HepG2 (cell line): Measurements from ENCODE around the gene RLN3. TPM values are rescaled to one million over a fixed set of nuclear protein-coding genes. Genes with fewer than 3 reads are reported as not detected.
A peak's percentile ranks its signal among the peaks of the same experiment; 100 is the strongest.

ENCODE experiments used
- DMAP1 ChIP-seq: IDR thresholded peaks from 2 replicates; pipeline ENCODE4 v1.6.1; 2016
- HNF4A ChIP-seq: sonication (generic); formaldehyde crosslinking; IDR thresholded peaks from 2 replicates; pipeline ENCODE4 v1.4.0; 2020; ENCODE audit warnings: missing genetic modification reagents
- ISL2 ChIP-seq: sonication (generic); formaldehyde crosslinking; IDR thresholded peaks from 2 replicates; pipeline ENCODE4 v1.5.0; 2020; ENCODE audit warnings: missing genetic modification reagents
- MBNL3 ChIP-seq: fragments of 250-450 bp; sonication (Bioruptor Pico); conservative IDR thresholded peaks from 2 replicates; pipeline ENCODE4 v1.8.0; 2022; ENCODE audit warnings: mild to moderate bottlenecking, inconsistent platforms
- NR2F2 ChIP-seq: IDR thresholded peaks from 2 replicates; pipeline ENCODE4 v1.6.1; 2012; ENCODE audit warnings: low read depth, inconsistent platforms, borderline replicate concordance
- REPIN1 ChIP-seq: sonication (generic); formaldehyde crosslinking; IDR thresholded peaks from 2 replicates; pipeline ENCODE4 v1.8.0; 2022; ENCODE audit warnings: missing genetic modification reagents, low read depth, mild to moderate bottlenecking, borderline replicate concordance
- RFX5 ChIP-seq: IDR thresholded peaks from 2 replicates; pipeline ENCODE4 v1.6.1; 2011; ENCODE audit warnings: low read depth, low read length, improper control_type of control experiment
- ZNF44 ChIP-seq: sonication (generic); formaldehyde crosslinking; IDR thresholded peaks from 2 replicates; pipeline ENCODE4 v1.5.1; 2020; ENCODE audit warnings: mild to moderate bottlenecking, missing genetic modification reagents
- ZNF501 ChIP-seq: sonication (generic); formaldehyde crosslinking; IDR thresholded peaks from 2 replicates; pipeline ENCODE4 v1.5.1; 2020; ENCODE audit warnings: mild to moderate bottlenecking, moderate library complexity, missing genetic modification reagents
- ZNF780A ChIP-seq: sonication (generic); formaldehyde crosslinking; IDR thresholded peaks from 2 replicates; pipeline ENCODE4 v1.8.0; 2022; ENCODE audit warnings: mild to moderate bottlenecking, missing genetic modification reagents, moderate library complexity
- polyA plus RNA-seq, 8 experiments: library from polyadenylated mRNA; depleted of rRNA in 3 of 8; stranded (reverse) in 7 of 8; unstranded in 1 of 8; fragments of >200 nt; fragmentation: Illumina TruSeq in 4 of 8; extraction: Trizol in 4 of 8; gene quantifications; 2 replicates each; pipeline versions ENCODE4 v1.2.1 to v1.2.3, GENCODE V29; 2011 to 2016; ENCODE audit warnings: low read depth in 4 of 8, missing spikeins in 1 of 8, mixed read lengths in 1 of 8; ENCODE audit not compliant: insufficient read depth in 1 of 8
- total RNA-seq, 5 experiments: library from RNA; depleted of rRNA; stranded (reverse); fragments of >200 nt; fragmentation: Illumina TruSeq; extraction: Trizol; gene quantifications; 2 replicates each; pipeline ENCODE4 v1.2.3, GENCODE V29; 2016; ENCODE audit warnings: low read depth in 1 of 5
- TF ChIP-seq, protein P1 (sequence below): sonication (generic); formaldehyde crosslinking; IDR thresholded peaks from 2 replicates; pipeline ENCODE4 v1.4.0; 2020; ENCODE audit warnings: missing genetic modification reagents, borderline replicate concordance
- TF ChIP-seq, protein P2 (sequence below): sonication (generic); formaldehyde crosslinking; conservative IDR thresholded peaks from 2 replicates; pipeline ENCODE4 v1.4.0; 2020; ENCODE audit warnings: missing genetic modification reagents
- TF ChIP-seq, protein P3 (sequence below): sonication (generic); formaldehyde crosslinking; IDR thresholded peaks from 2 replicates; pipeline ENCODE4 v1.5.0; 2020; ENCODE audit warnings: mild to moderate bottlenecking, missing genetic modification reagents, moderate library complexity
- TF ChIP-seq, protein P4 (sequence below): IDR thresholded peaks from 2 replicates; pipeline ENCODE4 v1.4.0; 2020; ENCODE audit warnings: mild to moderate bottlenecking, missing genetic modification reagents
- TF ChIP-seq, protein P5 (sequence below): sonication (generic); formaldehyde crosslinking; IDR thresholded peaks from 2 replicates; pipeline ENCODE4 v1.8.0; 2023; ENCODE audit warnings: mild to moderate bottlenecking, missing genetic modification reagents
- TF ChIP-seq, protein P6 (sequence below): IDR thresholded peaks from 2 replicates; pipeline ENCODE4 v1.6.1; 2016

Gene RLN3
- total and polyA plus RNA-seq, 2 of the 13 experiments (the other 11 are each of a cell fraction or from before 2014, with no cell fraction given): not detected

DNA sequence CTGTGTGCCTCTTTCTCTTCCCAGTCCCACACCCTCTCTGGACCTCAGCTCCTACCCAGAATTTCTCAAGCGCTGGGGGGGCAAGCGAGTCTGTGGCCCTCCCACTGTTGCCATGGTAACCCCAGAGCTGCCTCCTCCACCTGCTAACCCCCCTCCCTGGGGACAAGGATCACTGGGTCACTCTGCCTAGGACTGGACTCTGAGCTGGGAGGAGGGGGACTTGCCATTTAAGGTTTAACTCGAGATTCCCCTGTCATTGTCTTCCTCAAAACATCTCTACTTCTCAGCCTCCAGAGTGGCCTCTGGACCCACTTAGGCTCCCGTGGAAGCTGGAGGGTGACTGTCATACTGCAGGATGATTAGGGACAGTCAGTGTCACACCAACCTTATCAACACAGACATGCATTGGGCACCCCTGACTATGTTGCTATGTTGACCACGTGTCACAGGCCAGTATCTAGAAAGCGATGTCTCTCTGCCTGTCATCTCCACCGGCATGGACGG is 31.8 kb downstream of the RLN3 start (continued):
- TF ChIP-seq, protein P1, sequence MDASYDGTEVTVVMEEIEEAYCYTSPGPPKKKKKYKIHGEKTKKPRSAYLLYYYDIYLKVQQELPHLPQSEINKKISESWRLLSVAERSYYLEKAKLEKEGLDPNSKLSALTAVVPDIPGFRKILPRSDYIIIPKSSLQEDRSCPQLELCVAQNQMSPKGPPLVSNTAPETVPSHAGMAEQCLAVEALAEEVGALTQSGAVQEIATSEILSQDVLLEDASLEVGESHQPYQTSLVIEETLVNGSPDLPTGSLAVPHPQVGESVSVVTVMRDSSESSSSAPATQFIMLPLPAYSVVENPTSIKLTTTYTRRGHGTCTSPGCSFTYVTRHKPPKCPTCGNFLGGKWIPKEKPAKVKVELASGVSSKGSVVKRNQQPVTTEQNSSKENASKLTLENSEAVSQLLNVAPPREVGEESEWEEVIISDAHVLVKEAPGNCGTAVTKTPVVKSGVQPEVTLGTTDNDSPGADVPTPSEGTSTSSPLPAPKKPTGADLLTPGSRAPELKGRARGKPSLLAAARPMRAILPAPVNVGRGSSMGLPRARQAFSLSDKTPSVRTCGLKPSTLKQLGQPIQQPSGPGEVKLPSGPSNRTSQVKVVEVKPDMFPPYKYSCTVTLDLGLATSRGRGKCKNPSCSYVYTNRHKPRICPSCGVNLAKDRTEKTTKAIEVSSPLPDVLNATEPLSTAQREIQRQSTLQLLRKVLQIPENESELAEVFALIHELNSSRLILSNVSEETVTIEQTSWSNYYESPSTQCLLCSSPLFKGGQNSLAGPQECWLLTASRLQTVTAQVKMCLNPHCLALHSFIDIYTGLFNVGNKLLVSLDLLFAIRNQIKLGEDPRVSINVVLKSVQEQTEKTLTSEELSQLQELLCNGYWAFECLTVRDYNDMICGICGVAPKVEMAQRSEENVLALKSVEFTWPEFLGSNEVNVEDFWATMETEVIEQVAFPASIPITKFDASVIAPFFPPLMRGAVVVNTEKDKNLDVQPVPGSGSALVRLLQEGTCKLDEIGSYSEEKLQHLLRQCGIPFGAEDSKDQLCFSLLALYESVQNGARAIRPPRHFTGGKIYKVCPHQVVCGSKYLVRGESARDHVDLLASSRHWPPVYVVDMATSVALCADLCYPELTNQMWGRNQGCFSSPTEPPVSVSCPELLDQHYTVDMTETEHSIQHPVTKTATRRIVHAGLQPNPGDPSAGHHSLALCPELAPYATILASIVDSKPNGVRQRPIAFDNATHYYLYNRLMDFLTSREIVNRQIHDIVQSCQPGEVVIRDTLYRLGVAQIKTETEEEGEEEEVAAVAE (CRISPR knock-in tag): no peak
- TF ChIP-seq REPIN1 (CRISPR knock-in tag) (peak; percentile 16; the same call in 1 of the 2 replicates), RFX5 (peak; percentile 93), MBNL3 (CRISPR knock-in tag) (no peak), ZNF780A (CRISPR knock-in tag) (no peak), ISL2 (CRISPR knock-in tag) (0 out of 2 replicates have a peak, but pooled peaks have one; percentile 27), ZNF501 (CRISPR knock-in tag) (peak; percentile 21; the same call in 1 of the 2 replicates), DMAP1 (CRISPR knock-in tag) (peak; percentile 45; the same call in 1 of the 2 replicates), HNF4A (CRISPR knock-in tag) (peak; percentile 98), NR2F2 (peak; percentile 56; the same call in 1 of the 2 replicates), ZNF44 (CRISPR knock-in tag) (no peak)
- TF ChIP-seq, protein P2, sequence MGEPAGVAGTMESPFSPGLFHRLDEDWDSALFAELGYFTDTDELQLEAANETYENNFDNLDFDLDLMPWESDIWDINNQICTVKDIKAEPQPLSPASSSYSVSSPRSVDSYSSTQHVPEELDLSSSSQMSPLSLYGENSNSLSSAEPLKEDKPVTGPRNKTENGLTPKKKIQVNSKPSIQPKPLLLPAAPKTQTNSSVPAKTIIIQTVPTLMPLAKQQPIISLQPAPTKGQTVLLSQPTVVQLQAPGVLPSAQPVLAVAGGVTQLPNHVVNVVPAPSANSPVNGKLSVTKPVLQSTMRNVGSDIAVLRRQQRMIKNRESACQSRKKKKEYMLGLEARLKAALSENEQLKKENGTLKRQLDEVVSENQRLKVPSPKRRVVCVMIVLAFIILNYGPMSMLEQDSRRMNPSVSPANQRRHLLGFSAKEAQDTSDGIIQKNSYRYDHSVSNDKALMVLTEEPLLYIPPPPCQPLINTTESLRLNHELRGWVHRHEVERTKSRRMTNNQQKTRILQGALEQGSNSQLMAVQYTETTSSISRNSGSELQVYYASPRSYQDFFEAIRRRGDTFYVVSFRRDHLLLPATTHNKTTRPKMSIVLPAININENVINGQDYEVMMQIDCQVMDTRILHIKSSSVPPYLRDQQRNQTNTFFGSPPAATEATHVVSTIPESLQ: no peak
- TF ChIP-seq, protein P3, sequence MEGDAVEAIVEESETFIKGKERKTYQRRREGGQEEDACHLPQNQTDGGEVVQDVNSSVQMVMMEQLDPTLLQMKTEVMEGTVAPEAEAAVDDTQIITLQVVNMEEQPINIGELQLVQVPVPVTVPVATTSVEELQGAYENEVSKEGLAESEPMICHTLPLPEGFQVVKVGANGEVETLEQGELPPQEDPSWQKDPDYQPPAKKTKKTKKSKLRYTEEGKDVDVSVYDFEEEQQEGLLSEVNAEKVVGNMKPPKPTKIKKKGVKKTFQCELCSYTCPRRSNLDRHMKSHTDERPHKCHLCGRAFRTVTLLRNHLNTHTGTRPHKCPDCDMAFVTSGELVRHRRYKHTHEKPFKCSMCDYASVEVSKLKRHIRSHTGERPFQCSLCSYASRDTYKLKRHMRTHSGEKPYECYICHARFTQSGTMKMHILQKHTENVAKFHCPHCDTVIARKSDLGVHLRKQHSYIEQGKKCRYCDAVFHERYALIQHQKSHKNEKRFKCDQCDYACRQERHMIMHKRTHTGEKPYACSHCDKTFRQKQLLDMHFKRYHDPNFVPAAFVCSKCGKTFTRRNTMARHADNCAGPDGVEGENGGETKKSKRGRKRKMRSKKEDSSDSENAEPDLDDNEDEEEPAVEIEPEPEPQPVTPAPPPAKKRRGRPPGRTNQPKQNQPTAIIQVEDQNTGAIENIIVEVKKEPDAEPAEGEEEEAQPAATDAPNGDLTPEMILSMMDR (CRISPR knock-in tag): peak; percentile 20; the same call in 1 of the 2 replicates
- TF ChIP-seq, protein P4, sequence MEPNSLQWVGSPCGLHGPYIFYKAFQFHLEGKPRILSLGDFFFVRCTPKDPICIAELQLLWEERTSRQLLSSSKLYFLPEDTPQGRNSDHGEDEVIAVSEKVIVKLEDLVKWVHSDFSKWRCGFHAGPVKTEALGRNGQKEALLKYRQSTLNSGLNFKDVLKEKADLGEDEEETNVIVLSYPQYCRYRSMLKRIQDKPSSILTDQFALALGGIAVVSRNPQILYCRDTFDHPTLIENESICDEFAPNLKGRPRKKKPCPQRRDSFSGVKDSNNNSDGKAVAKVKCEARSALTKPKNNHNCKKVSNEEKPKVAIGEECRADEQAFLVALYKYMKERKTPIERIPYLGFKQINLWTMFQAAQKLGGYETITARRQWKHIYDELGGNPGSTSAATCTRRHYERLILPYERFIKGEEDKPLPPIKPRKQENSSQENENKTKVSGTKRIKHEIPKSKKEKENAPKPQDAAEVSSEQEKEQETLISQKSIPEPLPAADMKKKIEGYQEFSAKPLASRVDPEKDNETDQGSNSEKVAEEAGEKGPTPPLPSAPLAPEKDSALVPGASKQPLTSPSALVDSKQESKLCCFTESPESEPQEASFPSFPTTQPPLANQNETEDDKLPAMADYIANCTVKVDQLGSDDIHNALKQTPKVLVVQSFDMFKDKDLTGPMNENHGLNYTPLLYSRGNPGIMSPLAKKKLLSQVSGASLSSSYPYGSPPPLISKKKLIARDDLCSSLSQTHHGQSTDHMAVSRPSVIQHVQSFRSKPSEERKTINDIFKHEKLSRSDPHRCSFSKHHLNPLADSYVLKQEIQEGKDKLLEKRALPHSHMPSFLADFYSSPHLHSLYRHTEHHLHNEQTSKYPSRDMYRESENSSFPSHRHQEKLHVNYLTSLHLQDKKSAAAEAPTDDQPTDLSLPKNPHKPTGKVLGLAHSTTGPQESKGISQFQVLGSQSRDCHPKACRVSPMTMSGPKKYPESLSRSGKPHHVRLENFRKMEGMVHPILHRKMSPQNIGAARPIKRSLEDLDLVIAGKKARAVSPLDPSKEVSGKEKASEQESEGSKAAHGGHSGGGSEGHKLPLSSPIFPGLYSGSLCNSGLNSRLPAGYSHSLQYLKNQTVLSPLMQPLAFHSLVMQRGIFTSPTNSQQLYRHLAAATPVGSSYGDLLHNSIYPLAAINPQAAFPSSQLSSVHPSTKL (CRISPR knock-in tag): peak; percentile 63
- TF ChIP-seq, protein P5, sequence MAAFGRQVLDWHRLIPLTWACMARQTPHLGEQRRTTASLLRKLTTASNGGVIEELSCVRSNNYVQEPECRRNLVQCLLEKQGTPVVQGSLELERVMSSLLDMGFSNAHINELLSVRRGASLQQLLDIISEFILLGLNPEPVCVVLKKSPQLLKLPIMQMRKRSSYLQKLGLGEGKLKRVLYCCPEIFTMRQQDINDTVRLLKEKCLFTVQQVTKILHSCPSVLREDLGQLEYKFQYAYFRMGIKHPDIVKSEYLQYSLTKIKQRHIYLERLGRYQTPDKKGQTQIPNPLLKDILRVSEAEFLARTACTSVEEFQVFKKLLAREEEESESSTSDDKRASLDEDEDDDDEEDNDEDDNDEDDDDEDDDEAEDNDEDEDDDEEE: 0 out of 2 replicates have a peak, but pooled peaks have one; percentile 24
- TF ChIP-seq, protein P6, sequence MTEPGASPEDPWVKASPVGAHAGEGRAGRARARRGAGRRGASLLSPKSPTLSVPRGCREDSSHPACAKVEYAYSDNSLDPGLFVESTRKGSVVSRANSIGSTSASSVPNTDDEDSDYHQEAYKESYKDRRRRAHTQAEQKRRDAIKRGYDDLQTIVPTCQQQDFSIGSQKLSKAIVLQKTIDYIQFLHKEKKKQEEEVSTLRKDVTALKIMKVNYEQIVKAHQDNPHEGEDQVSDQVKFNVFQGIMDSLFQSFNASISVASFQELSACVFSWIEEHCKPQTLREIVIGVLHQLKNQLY (CRISPR knock-in tag): peak; percentile 18; the same call in 1 of the 2 replicates
